ENCODE results near the gene NHERF1. TPM values are rescaled to one million over a fixed set of nuclear protein-coding genes. Genes with fewer than 3 reads are reported as not detected.

Gene NHERF1
- total RNA-seq, 2 donors from 2014 or later = 20.2 to 30.9 TPM

GRCh38 chr17:74764751-74765286, 16.4 kb downstream of the NHERF1 start:
- Histone ChIP-seq H3K27me3 (no peaks in the 10 kb centered on the region), H3K36me3 (no peaks in the 10 kb centered on the region), H3K27ac (no peak overlapping the region), H3K9me3 (no peaks in the 10 kb centered on the region), H3K4me3 (no peak overlapping the region), H3K4me1 (peaks cover 0 to 69% of the 10 kb centered on the region in 2 donors)
- DNase-seq (ENCODE audit: low spot score) = no peak
- TF ChIP-seq CTCF (IDR thresholded peaks at IDR 0.05) = no peak

- Histone ChIP-seq H3K27ac (no peak overlapping the region), H3K27me3 (no peaks in the 10 kb centered on the region), H3K36me3 (peaks cover 9% of the 10 kb centered on the region), H3K9me3 (no peaks in the 10 kb centered on the region), H3K4me3 (no peak overlapping the region), H3K4me1 (peaks cover 0 to 57% of the 10 kb centered on the region in 2 donors)
- no peak for TF ChIP-seq CTCF (IDR thresholded peaks at IDR 0.05)
- DNase-seq (ENCODE audit: low spot score) = no peak
Measured at GRCh38 chr17:74766413-74766812, 18.0 kb downstream of the NHERF1 start.

GRCh38 chr17:74767111-74767516, 18.7 kb downstream of the NHERF1 start:
- Histone ChIP-seq H3K27me3 (no peaks in the 10 kb centered on the region), H3K36me3 (peaks cover 16% of the 10 kb centered on the region), H3K27ac (peak overlapping the region; percentile 73 to 83), H3K9me3 (no peaks in the 10 kb centered on the region), H3K4me3 (no peak overlapping the region), H3K4me1 (peaks cover 0 to 51% of the 10 kb centered on the region in 2 donors)
- no peak for DNase-seq (ENCODE audit: low spot score)
- no peak for TF ChIP-seq CTCF (IDR thresholded peaks at IDR 0.05)

- no peak overlapping the region for H3K4me3 ChIP-seq
- H3K9me3 ChIP-seq = no peaks in the 10 kb centered on the region
- H3K4me1 ChIP-seq = peaks cover 0 to 42% of the 10 kb centered on the region in 2 donors
- no peak for TF ChIP-seq CTCF (IDR thresholded peaks at IDR 0.05)
- no peaks in the 10 kb centered on the region for H3K27me3 ChIP-seq
- H3K36me3 ChIP-seq = peaks cover 27% of the 10 kb centered on the region
- H3K27ac ChIP-seq = peak overlapping the region; percentile 73 to 83
- peak; percentile 76 for DNase-seq (ENCODE audit: low spot score)
Measured at GRCh38 chr17:74768069-74768762, 19.8 kb downstream of the NHERF1 start.

- H3K4me1 ChIP-seq = peaks cover 0 to 41% of the 10 kb centered on the region in 2 donors
- peak overlapping the region; percentile 73 to 83 for H3K27ac ChIP-seq
- no peak overlapping the region for H3K4me3 ChIP-seq
- H3K9me3 ChIP-seq = no peaks in the 10 kb centered on the region
- DNase-seq (ENCODE audit: low spot score) = no peak
- no peak for TF ChIP-seq CTCF (IDR thresholded peaks at IDR 0.05)
- no peaks in the 10 kb centered on the region for H3K27me3 ChIP-seq
- peaks cover 32% of the 10 kb centered on the region for H3K36me3 ChIP-seq
Measured at GRCh38 chr17:74768763-74769114, 20.3 kb downstream of the NHERF1 start.

Measured in right atrium auricular region (tissue), 2 donors.